ENCODE measurements around the gene OPN4. TPM values are rescaled to one million over a fixed set of nuclear protein-coding genes. Genes with fewer than 3 reads are reported as not detected.

OPN4 gene
- total RNA-seq, 1 donor from 2014 or later: 0.18 TPM

GRCh38 chr10:86690657-86691084 lies 36.3 kb downstream of the OPN4 start:
- ATAC-seq (no peak), DNase-seq (ENCODE audit: low spot score) (no peak)
- intact Hi-C loops (cut with DNase I): no loop called here

DNA sequence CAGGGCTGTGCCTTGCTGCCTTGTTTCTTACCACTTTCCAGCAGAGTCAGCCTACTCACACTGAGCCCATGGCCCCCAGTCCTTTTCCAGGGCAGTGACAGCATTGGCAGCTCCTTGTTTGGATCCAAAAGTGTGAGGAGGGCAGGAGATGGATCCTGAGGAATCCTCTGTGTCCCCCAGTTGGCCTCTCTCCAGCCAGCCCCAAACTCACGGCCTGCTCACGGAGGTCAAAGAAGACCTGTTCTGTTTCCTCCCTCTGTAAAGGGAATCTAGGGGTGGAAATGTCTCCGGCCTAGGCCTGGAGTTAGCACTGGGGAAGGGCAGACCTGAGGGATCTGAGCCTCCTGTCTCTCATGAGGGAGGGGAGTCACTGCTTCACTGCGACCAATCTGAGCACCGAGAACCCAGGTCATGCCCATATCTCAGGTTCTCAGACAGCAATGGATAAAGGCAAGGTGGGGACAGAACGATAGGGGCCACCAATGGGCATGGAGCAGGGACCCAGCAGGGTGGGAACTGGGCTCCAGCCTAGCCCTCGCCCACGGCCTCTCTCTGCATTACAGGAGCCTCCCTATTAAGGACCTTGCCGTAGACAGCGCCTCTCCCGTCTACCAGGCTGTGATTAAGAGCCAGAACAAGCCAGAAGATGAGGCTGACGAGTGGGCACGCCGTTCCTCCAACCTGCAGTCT lies 37.1 kb downstream of the OPN4 start:
- intact Hi-C loops (cut with DNase I): no loop called here
- DNase-seq (ENCODE audit: low spot score) (no peak), ATAC-seq (no peak)

GRCh38 chr10:86692023-86692514 lies 37.7 kb downstream of the OPN4 start:
- intact Hi-C loops (cut with DNase I): no loop called here
- DNase-seq (ENCODE audit: low spot score) (no peak), ATAC-seq (no peak)

GRCh38 chr10:86692664-86693063 lies 38.3 kb downstream of the OPN4 start:
- DNase-seq (ENCODE audit: low spot score): no peak
- intact Hi-C loops (cut with DNase I): no loop called here
- ATAC-seq: no peak

- intact Hi-C loops (cut with DNase I): no loop called here
- no peak for DNase-seq (ENCODE audit: low spot score)
Measured at GRCh38 chr10:86693275-86693674, 38.9 kb downstream of the OPN4 start.

DNA sequence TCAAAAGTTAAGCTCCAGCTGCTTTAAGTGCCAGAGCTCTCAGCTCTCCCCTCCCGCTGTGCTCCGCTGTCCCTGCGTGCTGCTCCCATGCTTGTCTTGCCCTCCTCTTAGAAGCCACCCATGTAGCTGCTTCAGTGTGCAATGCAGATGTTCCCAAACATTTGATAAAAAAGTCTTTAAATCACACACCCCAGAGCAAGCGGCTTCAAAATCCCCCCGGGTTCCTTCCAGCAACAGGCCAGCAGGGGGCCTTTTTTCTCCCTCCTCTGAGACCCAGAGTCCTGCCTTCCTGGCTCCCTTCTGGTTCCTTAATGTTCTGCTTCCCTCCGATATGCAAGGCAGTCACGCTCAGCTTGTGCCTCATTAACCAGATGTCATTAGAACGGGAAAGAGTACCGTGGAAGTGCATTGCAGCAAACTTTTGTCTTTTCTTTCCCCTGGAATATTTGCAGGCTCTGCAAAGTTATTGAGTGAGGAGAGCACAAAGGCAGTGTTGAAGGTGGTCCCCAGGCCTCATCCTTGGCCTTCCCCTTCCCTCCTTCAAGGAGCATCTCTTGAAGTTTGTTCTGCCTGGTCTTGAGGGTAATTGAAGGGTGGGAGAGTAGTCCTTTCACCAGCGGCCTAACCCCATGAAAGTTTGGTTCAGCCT lies 39.5 kb downstream of the OPN4 start:
- intact Hi-C loops (cut with DNase I): no loop called here
- peak; percentile 75 for DNase-seq (ENCODE audit: low spot score)
- peak; percentile 57 for ATAC-seq

More at GRCh38 chr10:86693275-86693674, 38.9 kb downstream of the OPN4 start:
- no peak for ATAC-seq

DNA sequence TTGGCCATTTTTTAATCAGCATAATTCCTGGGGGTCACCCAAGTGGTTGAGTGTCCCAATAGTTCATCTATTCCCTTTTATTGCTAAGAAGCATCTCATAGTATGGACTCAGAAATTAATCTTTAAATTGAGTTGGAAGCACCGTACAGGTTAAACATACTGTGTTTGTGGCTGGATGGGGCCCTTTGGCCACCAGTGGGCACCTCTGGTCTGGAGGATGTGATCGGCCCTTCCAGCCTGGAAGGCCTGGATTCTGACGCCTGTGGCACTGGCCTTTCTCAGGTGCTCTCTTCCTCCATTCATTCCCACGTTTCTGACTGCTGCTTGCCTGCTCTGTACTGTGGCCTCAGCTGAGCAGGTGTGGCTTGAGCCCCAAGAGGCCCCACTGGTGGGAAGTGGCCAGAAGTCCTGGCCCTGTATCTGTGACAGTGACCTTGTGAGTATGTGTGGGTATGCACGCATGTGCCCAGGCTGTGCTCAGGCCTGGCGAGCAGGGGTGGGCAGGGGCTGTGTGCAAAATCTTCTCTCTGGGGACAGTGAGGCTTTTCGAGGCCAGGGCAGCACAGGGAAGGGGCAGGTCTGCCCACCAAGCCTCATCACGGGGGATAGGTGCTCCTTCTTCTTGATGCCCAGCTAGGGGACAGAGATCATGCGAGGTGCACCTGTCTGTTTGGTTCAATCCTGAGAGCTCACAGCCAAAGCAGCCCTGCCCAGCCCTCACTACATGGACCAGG lies 44.0 kb downstream of the OPN4 start:
- no peak for DNase-seq (ENCODE audit: low spot score)
- ATAC-seq: no peak
- intact Hi-C loops (cut with DNase I): no loop called here

- no peak for ATAC-seq
- DNase-seq (ENCODE audit: low spot score): no peak
- intact Hi-C loops (cut with DNase I): no loop called here
Measured at GRCh38 chr10:86699125-86699524, 44.8 kb downstream of the OPN4 start.

DNA sequence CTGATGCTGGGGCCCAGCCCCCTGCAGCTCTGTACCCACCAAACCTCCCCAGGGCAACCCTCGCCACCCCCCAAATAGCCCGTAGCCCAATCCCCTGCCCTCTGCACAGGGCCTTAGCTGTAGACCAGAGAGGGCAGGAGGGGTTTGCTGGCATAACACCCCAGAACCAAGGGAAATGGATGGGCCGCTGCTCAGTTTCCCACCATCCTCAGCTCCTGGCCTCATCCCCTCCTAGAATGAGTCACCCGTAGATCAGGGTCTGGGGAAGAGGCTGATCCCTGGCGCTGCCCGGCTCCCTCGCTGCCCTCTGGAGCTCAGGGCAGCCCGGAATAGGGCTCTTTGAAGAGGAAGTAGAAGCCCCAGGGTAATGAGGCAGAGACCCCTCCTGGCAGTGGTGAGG lies 45.2 kb downstream of the OPN4 start:
- intact Hi-C loops (cut with DNase I): no loop called here
- ATAC-seq: no peak
- no peak for DNase-seq (ENCODE audit: low spot score)

GRCh38 chr10:86699991-86700840 lies 45.9 kb downstream of the OPN4 start:
- no peak for DNase-seq (ENCODE audit: low spot score)
- ATAC-seq: peak; percentile 7
- intact Hi-C loops (cut with DNase I): no loop called here

DNA sequence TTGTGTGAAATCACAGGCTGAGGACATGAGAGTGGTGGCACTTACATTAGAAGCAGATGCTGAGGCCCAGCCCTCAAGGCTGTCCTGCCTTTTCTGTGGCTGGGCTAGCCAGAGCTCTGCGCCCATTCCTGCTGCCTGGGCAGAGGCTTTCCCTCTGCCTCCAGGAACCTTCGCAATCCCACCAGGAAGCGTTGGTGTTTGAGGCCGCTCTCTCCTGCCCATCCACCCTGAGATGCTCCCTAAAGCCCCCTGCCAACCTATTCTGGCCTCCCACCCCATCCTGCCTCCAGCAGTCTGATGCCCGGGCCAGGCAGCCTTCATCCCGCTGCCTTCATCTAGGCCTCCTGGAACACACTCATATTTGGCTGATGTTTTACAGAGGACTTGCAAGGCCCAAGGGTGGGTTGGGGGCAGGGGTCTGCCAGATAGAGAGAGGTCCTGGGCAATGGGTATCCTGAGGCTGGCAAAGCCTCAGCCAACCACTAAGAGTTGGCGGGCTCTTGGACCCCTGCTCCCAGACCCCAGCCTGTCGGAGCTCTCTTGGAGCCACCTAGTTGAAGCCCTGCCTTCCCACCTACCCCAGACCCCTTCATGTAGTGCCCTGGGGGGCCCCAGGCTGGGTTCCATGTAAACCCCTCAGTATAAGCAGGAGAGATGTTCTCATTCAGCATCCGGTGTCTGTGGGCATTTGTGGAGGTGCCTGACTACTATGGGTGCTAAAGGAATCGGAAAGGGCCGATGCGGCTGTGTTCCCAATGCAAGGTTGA lies 46.7 kb downstream of the OPN4 start:
- ATAC-seq: no peak
- intact Hi-C loops (cut with DNase I): no loop called here
- DNase-seq (ENCODE audit: low spot score): no peak

DNA sequence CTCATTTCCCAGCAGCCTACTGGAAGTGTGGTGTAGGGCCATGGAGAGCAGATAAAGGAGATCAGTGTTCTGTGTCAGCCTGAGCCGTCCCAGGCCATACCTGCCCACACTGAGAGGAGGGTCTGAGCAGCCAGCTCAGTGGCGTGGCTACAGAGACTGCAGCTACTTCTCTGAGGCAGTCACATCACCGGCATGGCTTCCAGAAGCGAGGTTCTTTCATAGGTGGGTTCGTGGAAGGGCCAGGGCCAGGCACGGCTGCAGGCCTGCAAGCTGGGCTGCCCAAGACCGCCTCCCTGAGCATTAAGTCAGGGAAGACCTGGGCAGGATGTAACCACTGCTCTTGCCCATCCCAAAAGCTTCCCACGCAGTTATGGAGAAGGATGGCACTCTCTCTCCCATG lies 48.8 kb downstream of the OPN4 start:
- DNase-seq (ENCODE audit: low spot score): no peak
- intact Hi-C loops (cut with DNase I): no loop called here
- ATAC-seq: no peak

GRCh38 chr10:86705139-86705538 lies 50.8 kb downstream of the OPN4 start:
- ATAC-seq (no peak), DNase-seq (ENCODE audit: low spot score) (no peak)
- intact Hi-C loops (cut with DNase I): no loop called here

DNA sequence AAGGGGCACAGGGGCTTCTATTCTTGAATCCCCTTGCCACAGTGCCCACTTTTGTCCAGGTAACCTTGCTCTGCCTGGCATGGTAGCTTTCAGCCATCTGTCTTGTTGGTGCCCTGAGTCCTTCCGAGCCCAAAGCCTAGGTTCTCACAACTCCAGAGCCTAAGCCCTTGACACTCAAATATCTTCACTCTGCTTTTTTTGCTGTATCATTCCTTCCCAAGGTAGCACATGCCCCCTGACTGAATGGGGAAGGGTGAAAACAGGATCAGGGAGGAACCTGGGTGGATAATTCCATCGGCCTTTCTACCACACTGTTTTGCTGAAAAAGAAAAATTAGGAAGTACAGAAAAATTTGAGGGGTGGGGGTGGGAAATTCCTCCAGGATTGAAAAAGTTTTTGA lies 51.6 kb downstream of the OPN4 start:
- intact Hi-C loops (cut with DNase I): no loop called here
- DNase-seq (ENCODE audit: low spot score): no peak
- no peak for ATAC-seq

DNA sequence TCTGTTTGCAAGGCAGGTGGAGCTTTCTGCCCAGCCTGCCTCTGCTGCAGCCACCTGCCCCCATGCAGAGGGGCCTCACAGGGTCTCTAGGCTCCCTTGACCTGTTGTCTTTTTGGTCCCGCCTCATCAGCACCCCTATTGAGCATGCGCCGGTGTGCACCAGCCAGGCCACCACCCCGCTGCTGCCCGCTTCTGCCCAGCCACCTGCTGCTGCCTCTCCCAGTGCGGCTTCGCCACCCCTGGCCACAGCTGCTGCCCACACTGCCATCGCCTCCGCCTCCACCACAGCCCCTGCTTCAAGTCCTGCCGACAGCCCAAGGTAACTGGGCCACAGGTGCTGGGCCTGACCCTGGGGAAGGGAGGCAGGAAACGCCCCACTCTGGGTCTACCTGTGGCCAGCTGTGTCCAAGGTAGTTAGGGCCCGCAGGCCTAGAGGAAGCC lies 52.1 kb downstream of the OPN4 start:
- intact Hi-C loops (cut with DNase I): no loop called here
- DNase-seq (ENCODE audit: low spot score) (no peak), ATAC-seq (no peak)

GRCh38 chr10:86706977-86707376 lies 52.6 kb downstream of the OPN4 start:
- DNase-seq (ENCODE audit: low spot score): no peak
- ATAC-seq: no peak
- intact Hi-C loops (cut with DNase I): no loop called here

DNA sequence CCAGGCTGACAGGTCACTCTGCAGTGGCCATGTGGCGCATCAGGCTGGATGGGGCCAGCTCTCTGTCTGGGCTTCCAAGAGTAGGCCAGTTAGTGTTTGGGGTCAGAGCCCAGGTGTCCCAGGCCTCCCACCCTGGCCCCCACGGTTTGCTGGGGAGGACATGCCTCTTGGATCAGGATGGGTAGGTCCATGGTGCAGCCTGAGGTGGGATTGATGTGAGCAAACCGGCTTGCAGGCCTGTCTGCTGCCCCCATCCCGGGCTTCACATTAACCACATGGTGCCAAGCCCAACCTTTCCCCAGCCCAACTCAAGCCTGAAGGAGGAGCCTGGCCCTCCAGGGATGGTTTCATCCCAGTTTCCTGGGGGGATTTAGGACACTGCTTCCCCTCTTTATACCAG lies 53.2 kb downstream of the OPN4 start:
- ATAC-seq: no peak
- intact Hi-C loops (cut with DNase I): no loop called here
- DNase-seq (ENCODE audit: low spot score): no peak

DNA sequence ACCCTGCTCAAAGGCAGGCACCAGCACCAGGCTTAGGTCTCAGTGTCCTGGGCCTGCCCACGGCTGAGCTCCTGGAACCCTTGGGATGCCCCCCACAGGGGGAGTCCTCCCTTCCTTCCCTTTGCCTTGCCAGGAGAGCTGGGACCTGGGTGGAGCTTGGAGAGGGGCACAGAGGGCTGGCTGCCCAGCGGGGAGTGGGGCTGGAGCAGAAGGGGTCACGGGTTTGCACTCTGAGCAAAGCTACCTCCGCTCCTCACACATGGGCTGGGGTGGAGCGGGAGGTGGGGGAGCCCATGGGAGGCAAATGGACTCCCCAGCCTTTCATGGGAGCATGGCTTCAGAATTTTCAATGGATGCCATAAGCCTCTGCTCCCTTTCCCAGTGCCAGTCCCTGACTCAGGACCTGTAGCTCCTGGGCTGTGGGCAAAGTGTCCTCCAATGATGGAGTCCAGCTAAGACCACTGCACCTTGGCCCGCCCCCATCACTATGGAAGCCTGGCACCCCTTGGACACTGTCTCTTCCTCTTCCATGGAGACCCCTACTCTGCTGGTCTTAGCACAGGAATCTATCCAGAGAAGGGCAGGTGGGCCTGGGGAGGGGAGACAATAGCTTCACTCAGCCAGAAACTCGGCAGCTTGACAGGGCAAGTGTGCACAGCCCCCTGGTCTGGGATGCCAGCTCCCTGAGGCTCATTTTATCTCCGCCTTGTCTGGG lies 53.9 kb downstream of the OPN4 start:
- intact Hi-C loops (cut with DNase I): no loop called here
- DNase-seq (ENCODE audit: low spot score) (no peak), ATAC-seq (no peak)

Data from sciatic nerve (tissue), 2 donors.